NCI-H2196 (cell line): ENCODE results near the gene PKN2.
"Not testable (repeated sequence)": the region's sequence is repeated elsewhere in the genome, so short reads cannot be mapped to it uniquely, and the experiment has no call there.

Experiments
- DNase-seq: peaks from one replicate; lab custom pipeline; 2025; ENCODE audit not compliant: unreplicated experiment; lab: John Stamatoyannopoulos, UW

PKN2 gene

DNA sequence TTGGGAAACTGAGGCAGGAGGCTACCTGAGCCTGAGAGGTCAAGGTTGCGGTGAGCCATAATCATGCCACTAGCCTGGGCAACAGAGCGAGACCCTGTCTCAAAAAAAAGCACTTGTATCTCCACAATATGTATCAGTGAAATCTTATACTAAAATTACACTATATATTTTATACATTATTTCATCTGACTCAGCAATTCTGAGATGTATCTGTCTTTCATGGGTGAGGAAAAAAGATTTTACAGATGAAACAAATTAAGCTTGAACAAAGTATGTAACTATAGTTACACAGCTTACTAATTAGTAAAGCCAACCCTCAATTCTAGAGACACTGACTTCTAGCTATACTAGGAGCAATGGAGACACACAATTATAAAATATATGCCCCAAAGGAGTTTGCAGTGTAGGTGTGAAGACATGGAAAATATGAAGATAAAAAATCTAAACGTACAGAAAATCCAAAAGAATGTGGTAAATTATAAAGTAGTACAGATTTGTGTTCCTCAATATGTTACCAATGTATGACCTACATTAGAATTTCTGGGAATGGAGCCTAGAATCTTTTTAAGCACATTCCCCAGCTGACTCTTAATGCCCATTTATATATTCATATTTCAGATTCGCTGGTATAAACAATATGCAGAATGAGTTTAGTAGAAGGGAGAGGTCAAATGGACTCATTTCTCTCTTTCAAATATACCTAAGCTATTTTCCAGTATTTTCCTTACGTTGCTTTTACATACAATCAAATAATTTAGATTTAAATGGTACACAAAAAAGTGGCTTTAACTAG lies 192.7 kb downstream of the PKN2 start:
- no peak for DNase-seq

DNA sequence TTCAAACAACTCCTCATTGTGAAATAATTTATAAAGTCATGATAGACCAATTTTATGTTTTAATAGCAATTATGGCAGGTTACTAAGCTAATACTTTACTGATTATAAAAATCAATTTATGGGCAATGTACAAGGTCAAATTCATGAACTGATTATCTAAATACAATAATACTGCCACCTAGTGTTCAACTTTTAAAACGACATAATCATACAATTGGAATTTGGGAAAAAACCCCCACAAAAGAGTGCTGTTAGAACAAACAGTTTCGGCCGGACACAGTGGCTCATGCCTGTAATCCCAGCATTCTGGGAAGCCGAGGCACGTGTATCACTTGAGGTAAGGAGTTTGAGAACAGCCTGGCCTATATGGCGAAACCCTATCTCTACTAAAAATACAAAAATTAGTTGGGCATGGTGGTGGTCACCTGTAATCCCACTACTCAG lies 193.3 kb downstream of the PKN2 start:
- DNase-seq = peak; percentile 30

DNA sequence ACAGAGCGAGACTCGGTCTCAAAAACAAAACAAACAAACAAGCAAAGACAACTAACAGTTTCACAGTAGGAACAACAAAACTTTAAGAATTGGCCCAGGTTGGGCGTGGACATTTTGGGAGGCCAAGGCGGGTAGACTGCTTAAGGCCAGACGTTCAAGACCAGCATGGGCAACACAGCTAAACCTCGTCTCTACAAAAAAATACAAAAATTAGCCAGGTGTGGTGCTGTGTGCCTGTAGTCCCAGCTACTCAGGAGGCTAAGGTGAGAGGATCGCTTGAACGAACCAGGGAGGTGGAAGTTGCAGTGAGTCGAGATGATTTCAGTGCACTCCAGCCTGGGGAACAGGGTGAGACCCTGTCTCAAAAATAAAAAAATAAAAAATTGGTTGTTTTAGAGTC lies 193.8 kb downstream of the PKN2 start:
- DNase-seq = no peak

DNA sequence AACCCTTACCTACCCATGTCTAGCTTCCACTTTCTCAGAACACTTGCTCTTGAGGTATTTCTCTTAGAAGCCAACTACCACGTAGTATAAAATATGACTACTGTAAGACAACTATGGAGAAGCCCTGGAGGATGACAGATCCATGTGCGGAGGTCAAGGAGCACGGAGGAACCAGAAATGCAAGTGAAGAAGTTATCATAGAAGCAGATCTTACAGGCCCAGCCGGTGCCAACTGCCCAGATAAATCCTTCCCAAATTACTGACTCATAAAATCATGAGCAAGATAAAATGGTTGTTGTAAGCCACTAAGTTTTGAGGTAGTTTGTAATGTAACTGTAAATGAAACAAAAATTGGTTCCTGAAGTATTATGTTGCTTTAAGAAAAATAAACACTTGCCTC lies 194.7 kb downstream of the PKN2 start:
- DNase-seq = no peak

DNA sequence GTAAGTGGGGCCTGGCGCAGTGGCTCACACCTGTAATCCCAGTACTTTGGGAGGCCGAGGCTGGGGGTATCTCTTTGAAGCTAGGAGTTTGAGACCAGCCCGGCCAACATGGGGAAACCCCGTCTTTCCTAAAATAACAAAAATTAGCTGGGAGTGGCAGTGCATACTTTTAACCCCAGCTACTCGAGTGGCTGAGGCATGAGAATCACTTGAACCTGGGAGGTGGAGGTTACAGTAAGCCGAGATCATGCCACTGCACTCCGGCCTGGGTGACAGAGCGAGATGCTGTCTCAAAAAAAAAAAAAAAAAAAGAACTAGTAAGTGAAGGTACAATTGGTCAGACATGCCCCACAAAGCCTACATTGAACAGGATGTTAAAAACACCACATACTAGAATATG lies 196.6 kb downstream of the PKN2 start:
- DNase-seq = not testable (repeated sequence)

DNA sequence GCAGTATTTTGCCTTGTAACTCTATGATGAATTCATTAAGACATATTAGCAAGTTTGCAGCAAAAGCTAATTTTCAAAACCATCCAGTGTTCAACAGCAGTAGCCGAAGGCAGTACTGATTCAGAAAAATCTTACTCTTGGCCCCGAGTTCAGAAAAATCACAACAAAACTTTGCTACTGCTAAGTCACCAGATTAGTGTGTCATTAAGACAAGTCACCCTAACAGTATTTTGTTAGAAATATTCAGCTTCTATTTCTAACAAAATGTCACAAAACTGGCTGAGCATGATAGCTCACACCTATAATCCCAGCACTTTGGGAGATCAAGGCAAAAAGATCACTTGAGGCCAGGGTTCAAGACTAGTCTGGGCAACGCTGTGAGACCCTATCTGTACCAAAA lies 199.1 kb downstream of the PKN2 start:
- DNase-seq = no peak
